ENCODE data around the gene RNU5B-1.

Gene RNU5B-1

DNA sequence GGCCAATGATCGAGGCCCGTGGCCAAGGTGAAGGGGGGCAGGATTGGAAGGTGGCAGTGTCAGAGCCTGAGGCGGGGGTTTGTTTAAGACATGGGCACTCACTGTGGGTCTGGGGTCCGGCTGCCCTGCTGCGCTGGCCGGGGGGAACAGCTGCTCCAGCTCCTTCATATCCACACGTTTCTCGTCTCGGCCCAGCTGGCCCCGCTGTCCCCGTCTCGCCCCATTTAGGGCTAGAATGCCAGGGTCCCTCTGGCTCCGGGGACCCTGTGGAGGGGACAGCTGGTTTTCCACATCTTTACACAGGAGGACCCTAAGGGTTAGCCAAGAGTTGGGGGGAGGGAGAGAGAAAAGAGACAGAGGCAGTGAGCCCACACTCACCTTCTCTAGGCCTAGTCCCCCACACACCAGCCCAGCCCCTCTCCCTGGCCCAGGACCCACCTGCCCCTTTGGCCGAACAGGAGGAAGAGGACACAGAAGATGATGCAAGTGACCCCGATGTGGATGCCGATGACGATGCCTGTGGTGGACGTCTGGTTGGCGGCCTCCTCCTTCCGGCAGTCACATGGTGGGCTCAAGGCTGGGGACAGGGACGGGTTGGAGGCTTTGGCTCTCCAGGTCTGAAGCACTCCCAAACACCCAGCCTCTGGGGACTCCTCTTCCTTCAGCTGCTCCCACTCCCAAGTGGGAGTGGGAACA lies 25.0 kb downstream of the RNU5B-1 start:
- no peak for FAIRE-seq

DNA sequence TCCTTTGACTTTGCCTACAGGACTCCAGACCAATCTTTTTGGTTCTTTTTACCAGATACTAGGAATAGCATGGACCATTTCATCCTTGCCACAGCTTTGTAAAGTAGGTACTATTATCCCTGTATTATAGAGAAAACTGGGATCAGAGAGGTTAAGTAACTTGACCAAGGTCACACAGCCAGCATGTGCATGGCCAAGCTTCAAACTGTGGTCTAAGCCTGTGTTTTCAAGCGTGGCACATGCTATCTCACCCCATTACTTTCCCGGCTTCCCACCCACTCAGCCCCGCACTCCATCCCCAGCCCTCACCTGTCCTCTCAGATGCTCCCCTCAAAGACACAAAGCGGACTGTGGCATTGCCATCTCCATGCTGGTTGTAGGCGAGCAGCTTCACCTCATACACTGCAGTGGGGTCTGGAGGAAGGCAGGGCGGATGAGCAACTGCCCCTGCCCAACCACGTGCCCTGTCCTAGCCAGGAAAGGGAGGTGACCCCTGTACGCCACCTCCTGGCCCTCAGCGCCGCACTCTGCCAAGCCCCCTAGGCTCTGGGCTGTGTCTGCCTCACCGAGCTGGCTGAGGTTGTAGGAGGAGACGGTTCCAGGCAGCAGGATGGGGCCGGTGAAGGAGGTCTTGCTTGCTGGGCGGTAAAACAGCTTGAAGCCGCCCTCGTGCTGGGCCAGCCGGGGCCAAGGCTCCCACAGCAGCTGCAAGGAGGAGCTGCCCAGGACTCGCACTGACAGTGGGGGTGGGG lies 25.7 kb downstream of the RNU5B-1 start:
- no peak for FAIRE-seq

DNA sequence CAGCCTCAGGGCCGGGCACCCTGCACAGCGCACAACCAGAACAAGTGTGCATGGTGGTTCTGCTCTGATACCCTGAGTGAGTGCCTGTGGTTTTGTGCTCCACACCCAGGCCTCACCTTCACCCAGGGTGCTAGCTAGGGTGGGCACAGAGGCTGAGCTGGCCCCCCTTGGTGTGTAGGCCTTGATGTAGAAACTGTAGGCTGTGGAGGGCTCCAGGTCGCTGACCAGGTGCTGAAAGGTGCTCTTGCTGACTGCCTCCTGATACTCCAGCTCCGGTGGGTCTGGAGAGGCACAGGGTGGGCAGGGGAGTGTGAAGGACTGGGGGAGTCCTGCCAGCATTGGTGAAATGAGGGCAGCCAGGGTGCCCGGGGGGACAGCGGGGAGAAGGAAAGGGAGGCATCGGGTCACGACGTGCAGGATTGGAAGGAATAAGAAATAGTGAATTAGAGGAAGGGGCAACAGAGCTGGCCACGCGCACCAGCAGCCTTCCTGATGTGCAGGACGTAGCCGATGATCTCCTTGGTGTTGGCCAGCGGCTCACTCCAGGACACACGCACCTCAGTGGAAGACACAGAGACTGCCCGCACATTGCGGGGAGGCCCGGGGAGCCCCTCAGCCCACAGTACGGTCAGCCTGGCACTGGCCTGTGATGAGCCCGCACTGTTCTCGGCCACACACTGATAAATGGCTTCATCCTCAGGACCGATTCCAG lies 26.6 kb downstream of the RNU5B-1 start:
- no peak for FAIRE-seq

- FAIRE-seq: no peak
Measured at GRCh38 chr15:65331811-65332210, 27.3 kb downstream of the RNU5B-1 start.

DNA sequence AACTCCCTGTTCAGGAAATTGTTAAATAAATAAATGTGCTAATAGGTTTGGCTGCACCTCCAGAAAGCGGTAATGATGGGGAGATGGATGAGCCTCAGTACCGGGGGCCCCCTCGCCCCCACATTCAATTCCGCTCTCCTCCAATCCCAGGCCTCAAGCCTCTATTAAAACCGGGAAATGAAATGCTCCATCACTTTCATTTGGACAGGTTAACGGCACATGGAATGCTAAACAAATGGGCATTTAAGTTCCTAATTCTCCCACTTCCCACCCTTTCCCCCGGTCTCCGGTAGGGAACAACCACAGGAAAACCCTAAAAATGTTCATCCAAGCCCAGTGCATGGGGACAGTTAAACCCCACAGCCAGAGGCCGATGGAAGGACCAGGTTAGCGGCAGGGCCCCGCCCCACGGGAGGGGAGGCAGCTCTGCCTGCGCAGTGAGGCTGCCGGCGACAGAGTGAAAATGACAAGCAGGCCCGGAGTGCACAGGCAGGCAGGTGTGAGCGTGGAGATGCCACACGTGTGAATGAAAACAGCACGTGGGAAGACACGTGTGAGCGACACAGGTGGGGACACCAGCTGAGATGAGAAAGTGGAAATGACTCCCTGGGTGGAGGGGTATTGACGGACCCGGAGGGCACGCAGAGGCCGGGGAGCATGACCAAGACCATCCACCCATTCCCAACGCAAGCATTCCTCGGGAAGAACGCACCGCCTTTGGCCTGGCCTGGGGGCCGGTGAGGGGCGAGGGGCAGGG lies 28.1 kb downstream of the RNU5B-1 start:
- no peak for FAIRE-seq

DNA sequence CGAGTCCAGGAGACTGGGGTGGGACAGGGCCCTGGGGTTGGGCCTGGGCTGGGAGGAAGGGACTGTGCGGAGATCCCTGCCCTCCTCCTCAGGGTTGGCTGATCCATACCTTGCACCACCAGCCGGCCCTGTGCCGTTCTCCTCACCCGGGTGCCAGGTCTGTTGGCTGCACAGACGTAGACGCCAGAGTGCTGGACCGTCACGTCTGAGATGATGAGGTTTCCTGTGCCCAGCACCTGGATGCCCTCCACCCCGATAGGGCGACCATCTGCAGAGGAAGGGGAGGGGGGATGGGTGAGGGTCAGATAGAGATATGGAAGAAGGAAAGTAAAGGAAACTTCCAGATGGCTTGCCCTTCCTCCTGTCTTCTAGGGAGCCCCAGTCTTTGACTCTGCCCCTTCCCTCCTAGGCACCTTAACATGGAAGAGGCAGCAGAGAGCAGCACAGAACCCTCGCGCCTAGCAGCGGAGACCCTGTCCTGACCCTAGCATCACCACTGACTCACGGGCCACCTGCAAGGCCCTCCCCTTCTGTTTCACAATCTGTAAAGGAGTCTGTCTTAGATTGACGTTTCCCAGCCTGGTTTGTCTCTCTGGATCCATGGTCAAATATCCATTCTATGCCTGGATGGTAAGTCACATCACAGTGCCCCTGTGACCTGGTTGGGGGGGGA lies 28.8 kb downstream of the RNU5B-1 start:
- no peak for FAIRE-seq

- no peak for FAIRE-seq
Measured at GRCh38 chr15:65333856-65334255, 29.4 kb downstream of the RNU5B-1 start.

GRCh38 chr15:65334586-65335231 lies 30.2 kb downstream of the RNU5B-1 start:
- no peak for FAIRE-seq

DNA sequence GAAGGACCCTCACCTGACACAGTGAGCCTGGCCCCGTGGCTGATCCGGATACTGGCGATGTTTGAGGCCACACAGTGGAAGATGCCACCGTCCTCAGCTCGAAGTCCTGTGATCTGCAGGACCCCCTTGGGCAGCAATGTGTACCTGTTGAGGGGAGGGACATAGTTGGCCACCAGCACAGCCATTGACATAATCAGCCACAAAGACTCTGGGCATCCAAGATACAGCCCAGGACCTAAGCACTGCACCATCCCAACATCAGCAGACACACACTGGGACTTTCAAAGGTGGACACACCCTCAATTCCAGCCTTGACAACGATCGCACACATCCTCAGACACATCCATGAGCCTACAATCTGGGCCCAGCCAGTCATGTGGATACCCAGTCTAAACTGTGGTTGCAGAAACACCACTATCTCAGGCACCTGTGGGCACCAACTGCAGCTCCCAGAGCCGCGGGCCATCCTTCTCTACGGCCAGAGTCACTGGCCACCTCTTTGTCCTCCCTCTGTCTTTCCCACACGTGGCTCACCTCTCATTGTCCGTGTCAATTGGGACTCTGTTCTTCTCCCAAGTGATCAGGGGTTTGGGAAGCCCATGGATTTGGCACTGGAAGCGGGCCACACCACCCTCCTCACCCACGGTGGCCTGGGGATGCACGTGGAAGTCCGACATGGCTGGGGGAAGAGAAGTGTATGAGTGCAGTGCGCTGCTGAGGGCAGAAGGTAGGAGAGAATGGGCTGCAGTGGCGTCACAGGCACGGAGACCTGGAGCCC lies 31.0 kb downstream of the RNU5B-1 start:
- FAIRE-seq: no peak

DNA sequence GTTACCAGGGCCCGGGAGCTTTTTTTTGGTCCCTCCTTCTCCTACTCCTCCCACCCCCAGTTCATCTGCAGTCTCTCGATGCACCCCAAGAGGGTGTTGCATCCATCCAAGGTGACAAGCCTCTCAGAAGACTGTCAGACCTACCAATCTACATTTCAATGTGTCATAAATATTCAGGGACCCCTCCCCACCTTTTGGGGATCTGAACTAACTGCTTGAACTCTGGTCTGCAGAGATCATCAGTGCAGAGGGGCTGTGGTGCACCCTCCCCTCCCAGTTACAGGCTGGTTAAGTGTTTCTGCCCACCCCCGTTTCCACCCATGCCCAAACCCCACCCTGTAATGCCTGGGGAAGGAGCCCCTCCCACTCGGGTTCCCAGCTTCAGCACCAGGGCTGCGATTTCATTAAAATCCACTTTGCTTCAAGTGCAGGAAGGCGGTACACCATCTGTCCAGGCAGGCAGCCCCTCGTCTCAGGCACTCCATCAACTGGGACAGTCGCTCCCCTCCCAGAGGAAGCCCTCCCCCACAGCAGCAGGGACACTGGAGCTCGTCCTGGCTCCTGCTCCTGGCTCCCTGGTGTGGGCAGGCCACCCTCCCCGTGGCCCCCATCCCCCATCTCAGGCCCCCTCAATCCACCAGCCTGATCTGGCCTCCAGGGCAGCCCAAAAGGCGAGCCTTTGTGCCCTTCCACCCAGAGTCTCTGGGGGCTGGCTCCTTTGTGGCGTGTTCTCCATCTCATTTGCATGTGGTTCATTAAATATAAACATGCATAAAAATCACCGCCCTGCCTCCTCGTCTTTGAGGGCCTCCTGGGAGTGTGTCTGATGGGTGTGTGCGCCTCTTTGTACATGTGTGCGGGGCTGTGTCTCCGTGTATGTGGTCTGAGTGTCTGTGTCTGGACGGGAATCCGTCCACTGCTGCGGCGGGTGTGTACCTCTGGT lies 32.3 kb downstream of the RNU5B-1 start:
- no peak for FAIRE-seq

DNA sequence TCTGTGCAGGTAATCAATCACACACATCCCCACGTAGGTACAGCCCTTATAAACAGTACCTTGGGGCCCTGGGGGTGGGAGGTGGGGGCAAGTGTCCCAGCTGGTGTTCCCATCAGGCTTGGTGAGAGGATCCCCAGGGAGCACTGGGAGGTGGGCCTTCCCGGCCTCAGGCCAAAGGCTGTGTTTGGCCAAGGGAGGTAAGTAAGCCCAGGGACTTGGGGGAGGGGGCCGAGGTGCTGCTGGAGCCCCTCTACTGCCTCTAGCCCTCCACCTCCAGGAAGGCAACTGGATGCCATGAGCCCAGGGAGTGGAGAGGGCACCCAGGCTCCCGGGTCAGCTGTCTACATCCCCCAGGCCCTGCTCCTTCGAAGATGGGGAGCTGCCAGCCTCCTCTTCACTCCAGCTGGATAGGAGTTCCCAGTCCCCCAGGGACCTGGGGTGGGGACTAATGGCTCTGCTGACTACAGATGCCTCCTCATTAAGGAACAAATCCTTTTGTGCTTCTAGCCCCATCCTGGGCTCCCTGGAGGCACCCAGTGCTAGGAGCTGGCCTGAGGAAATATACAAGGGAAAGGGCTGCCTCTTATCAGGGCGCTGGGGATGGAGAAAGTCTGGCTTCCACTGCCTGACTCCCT lies 33.1 kb downstream of the RNU5B-1 start:
- FAIRE-seq: no peak

DNA sequence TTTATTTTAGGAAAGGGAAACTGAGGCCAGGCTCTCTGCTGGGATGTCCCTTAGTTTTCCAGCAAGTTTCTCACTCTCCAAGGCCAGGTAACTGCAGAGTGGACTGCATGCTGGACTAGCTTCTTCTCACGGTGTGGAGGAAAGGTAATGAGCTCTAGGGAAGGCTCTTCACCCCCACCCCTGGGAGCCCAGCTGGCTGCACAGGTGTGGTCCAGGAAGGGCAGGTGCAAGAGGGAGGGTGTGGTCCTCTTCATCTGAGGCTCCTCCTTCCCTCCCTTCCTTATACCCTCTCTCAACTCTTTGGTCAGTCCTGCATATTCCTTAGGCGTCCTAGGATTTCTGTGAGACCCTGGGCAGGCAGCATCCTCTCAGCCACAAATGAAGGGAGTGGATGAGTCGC lies 33.9 kb downstream of the RNU5B-1 start:
- no peak for FAIRE-seq

- no peak for FAIRE-seq
Measured at GRCh38 chr15:65338823-65339222, 34.3 kb downstream of the RNU5B-1 start.

- FAIRE-seq: no peak
Measured at GRCh38 chr15:65339416-65339815, 34.9 kb downstream of the RNU5B-1 start.

- FAIRE-seq: no peak
Measured at GRCh38 chr15:65339920-65340319, 35.4 kb downstream of the RNU5B-1 start.

DNA sequence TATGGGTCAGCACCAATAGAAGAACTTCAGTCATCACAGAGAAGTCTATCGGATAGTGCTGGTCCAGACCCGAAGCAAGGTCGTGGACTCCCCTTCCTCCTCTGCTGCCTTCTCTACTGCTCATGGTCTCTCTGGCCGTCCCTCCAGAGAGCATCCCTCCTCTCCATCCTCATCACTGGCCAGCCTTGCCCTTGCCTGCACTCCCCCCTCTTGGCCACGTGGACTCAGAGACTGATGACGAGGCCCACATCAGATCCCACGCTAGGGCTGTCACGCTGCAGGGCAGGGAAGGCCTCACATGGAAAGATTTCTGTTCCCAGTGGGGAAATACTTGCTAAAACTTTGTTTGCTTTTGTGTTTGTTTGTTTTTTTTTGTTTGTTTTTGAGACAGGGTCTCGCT lies 38.0 kb downstream of the RNU5B-1 start:
- no peak for FAIRE-seq

DNA sequence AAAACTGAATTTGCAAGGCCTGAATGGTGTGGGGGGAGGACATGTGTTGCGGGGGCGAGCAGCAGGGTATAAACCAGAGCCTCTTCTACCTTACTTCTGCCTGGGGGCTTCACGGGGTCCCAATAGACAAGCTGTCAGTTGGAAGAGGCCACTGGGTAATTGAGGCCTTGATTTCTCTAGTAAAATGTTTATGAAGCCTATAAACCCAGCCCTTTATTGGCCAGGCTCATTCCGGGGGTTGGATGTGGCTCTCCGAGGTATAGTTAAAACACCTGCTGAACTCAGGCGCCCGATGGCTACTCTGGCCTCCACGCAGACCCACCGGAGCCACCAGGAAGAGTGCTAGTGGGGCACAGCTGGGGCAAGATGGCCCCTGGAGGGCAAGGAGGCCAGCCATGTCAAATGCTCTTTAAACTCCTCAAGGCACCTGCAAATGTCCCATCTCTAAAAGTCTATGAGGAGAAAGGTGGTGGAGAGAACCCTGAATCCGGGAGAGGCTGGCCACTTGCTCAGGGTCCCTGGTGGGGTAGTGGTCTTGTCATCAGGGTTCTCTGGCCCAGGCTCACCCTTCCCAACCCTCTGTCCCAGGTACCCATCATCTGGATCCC lies 39.0 kb downstream of the RNU5B-1 start:
- no peak for FAIRE-seq

GRCh38 chr15:65344214-65344913 lies 39.9 kb downstream of the RNU5B-1 start:
- FAIRE-seq: no peak

DNA sequence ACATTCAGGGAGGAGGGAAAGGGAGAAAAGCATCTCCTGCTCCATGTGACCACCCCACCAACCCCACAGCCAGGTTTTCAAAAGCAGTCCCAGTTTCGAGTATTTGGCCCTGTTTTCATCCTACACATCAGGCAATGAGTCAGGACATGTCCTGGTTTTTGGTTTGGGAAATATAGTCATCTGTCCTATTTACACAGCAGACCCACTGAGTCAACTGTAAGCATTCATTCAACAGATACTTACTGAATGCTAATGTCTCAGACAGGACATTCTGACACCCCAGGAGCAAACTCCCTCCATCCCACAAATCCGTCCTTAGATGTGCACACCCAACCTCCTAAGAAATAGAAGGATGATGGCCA lies 40.4 kb downstream of the RNU5B-1 start:
- no peak for FAIRE-seq
